AG09319 (cell line): Measurements from ENCODE around the gene PTPRM.

Experiments used
- DNase-seq: peaks from one replicate; pipeline ENCODE4 v3.0.0-alpha.2; 2010; ENCODE audit warnings: low read depth; ENCODE audit errors: extremely low read depth
- TF ChIP-seq, protein P1 (sequence below): IDR thresholded peaks from 2 replicates; pipeline ENCODE4 v1.5.1; 2011; ENCODE audit warnings: low read depth, mild to moderate bottlenecking, inconsistent platforms, low read length, moderate library complexity

The PTPRM gene

DNA sequence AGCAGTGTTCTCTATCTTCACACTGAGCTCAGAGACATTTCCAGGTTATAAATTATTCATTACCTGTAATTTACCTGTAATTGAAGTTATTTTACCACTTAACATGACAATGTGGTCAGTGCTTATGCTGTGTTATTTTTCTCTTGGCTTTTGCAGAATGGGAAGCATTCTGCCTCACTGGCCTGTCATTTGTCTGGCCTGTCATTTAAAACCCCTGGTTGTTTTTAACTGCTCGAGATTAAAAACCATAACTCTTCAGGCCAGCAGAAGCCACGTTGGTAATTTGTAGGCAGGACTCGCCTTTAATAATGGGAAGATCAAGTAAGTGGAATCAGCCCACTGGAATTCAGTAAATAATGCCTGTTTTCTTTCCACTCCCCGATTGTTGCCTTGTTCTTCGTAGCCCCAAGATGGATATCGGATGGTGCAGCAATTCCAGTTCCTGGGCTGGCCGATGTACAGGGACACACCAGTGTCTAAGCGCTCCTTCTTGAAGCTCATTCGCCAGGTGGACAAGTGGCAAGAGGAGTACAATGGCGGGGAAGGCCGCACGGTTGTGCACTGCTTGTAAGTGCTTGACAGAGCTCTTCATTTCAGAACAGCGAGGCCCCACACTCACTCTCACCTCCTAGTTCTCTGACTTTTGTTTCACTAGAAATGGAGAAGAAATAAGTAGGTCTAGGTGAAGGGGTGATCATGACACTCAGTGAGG lies 819.7 kb downstream of the PTPRM start:
- no peak for DNase-seq
- TF ChIP-seq, protein P1, sequence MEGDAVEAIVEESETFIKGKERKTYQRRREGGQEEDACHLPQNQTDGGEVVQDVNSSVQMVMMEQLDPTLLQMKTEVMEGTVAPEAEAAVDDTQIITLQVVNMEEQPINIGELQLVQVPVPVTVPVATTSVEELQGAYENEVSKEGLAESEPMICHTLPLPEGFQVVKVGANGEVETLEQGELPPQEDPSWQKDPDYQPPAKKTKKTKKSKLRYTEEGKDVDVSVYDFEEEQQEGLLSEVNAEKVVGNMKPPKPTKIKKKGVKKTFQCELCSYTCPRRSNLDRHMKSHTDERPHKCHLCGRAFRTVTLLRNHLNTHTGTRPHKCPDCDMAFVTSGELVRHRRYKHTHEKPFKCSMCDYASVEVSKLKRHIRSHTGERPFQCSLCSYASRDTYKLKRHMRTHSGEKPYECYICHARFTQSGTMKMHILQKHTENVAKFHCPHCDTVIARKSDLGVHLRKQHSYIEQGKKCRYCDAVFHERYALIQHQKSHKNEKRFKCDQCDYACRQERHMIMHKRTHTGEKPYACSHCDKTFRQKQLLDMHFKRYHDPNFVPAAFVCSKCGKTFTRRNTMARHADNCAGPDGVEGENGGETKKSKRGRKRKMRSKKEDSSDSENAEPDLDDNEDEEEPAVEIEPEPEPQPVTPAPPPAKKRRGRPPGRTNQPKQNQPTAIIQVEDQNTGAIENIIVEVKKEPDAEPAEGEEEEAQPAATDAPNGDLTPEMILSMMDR = no peak

DNA sequence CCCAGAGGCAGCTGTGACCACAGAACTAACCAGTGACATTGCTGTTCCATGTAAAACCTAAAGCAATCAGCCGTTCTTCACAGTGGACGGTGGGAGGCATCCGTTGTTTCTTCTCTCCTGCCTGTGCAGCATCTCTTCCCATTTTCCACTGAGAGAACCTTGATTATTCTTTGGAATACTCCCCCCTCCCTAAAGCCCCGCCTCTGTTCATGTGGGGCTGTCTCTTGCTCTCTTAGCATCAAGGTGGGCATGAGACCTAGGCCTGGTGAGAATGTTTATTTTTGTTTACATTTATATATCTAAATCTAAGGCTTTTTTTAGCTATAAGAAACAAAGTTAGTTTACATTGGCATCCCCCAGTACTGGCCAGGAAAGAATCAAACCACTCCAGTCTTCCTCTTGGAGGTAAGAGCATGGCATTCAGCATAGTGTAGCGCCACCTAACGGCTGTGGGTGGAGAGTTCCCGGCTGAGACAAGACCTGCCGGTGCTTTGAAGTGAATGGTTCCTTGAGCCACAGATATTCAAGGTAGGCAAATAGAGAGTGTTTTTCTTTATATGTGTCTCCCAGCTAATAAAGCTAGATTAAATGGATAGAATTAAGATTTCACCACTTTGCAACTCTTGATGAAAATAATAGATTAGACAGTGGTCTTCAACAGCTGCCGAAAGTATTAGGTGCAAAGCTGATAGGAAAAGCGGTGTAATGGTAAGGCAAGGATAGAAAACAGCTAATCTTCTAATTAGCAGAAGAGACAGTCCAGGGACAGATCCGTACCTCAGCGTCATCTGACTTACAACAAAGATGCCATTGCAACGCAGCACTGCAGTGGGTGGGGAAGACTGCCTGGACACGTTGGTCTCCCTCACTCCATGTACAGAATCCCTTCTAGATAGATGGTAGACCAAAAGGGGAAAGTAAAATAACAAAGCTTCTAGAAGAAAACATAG lies 822.5 kb downstream of the PTPRM start:
- DNase-seq = peak; percentile 30
- TF ChIP-seq, protein P1 = peak; percentile 85

DNA sequence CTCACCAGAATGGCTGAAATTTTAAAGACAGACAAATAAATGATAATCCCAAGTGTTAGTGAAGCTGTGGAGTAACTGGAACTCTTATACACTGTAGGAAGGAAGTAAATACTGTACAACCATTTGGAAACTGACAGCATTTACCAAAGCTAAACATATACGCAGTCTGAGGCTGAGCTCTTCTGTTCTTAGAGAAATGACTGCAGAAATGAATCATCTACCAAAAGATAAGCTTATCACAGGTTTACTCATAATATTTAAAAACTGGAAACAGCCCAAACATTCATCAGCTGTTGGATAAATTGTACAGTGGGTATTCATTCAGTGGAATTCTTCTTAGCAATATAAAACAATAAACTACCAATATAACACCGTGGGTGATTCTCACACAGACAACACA lies 824.0 kb downstream of the PTPRM start:
- TF ChIP-seq, protein P1 = no peak
- no peak for DNase-seq

DNA sequence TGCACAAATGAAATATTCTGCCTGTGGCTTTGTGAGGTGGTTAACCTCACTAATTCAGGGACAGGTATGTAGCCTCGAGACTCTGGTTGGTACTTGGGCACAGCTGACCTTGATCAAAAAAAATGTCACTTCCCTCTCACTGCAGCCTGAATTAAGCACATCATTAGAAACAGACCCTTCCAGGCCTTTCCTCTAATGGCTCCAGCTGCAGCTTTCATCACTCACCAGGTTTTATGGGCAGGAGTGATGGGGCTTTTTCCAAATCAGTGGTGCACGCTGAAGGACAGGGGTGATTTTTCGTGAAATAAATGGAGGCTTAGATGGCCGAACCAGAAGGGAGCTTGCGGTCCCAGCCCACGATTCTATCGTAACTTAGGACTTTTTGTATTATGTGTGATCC lies 829.1 kb downstream of the PTPRM start:
- DNase-seq = no peak
- TF ChIP-seq, protein P1 = no peak

DNA sequence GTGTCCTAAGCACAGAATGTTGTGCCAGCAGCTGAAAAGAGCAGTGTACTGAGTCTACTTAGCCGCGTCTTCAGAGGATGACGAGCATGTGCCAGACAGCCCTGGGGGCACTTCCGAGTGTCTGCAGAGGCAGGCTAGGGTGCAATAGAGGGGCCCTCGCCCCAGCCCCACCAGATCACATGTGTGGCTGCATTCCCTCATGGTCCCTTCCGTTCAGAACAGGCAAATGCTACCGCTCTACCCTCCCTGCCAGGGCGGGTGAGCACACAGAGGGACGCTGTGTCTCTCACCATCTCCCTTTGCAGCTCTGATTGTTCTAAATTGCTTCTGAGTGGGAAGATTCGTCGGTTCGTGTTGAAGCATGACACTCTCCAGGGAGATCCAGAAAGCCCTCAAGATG lies 829.9 kb downstream of the PTPRM start:
- TF ChIP-seq, protein P1 = no peak
- DNase-seq = no peak

DNA sequence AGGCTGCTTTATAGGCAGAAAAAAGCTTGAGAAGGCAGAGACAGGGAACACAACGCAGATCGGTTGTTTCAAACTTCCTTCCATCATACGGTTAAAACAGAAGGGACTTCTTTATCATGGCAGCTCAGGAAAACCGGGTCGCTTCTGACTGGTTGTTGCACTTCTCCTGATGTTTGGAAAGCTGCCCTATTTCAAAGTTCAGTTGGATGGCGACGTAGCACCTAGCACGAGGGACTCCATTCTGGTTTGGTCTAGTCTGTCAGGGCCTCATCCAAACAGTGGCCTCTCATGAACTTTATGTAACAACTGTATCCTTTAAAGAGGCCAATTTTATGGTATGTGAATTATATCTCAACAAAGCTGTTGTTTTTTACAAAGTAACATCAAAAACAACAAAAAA lies 832.0 kb downstream of the PTPRM start:
- no peak for DNase-seq
- TF ChIP-seq, protein P1 = no peak

DNA sequence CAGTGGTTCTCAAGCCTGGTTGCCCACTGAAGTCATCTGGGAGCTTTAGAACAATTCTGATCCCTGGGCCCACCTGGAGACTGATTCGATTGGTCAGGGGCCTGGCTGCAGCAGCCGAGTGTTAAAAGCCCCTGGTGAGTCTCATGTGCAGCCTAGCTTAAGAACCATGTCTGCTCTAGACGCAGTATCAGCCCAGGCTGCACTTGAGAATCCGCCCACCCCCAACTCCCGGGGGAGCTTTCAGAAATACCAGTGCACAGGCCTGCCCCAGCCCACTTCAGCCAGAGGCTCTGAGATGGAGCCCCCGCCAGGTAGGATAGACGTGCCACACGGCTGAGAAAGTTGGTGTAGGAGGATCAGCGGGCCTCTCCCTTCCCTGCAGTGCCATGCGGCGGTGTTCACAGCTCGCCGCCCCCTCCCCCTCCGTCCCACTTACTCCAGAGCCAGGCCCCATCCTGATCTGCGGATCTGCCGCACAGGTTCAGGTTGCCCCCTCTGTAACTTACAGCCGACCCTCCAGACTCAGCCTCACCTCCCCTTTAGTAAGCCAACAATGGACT lies 833.2 kb downstream of the PTPRM start:
- TF ChIP-seq, protein P1 = no peak
- no peak for DNase-seq
